Astrocyte (in vitro differentiated cells and primary cell): Measurements from ENCODE around the gene ARHGAP26. TPM values are rescaled to one million over a fixed set of nuclear protein-coding genes. Genes with fewer than 3 reads are reported as not detected.

ENCODE experiments used
- DNase-seq: peaks from one replicate; pipeline ENCODE4 v3.0.0-alpha.2; 2010; ENCODE audit warnings: low read depth
- FAIRE-seq: peaks from 2 replicates; lab custom pipeline; 2011; peaks lifted over from hg19 to GRCh38; lab: Jason Lieb, UNC
- H2AFZ ChIP-seq: 2 replicates; pipeline ENCODE4 v1.6.0; 2012; ENCODE audit warnings: low read depth, low read length, inconsistent platforms
- H3K27ac ChIP-seq: 2 replicates; pipeline ENCODE4 v1.5.1; 2011; ENCODE audit warnings: low read depth, low read length, inconsistent platforms
- H3K27me3 ChIP-seq: 2 replicates; pipeline ENCODE4 v1.6.0; 2011; ENCODE audit warnings: low read length, inconsistent platforms; ENCODE audit not compliant: insufficient read depth
- H3K36me3 ChIP-seq: 2 replicates; pipeline ENCODE4 v1.5.1; 2011; ENCODE audit warnings: low read length, inconsistent platforms; ENCODE audit not compliant: insufficient read depth
- H3K4me1 ChIP-seq: 2 replicates; pipeline ENCODE4 v1.5.1; 2011; ENCODE audit warnings: low read length, inconsistent platforms; ENCODE audit not compliant: insufficient read depth
- H3K4me2 ChIP-seq: 2 replicates; pipeline ENCODE4 v1.6.0; 2012; ENCODE audit warnings: low read length, inconsistent platforms
- H3K4me3 ChIP-seq: 2 replicates; pipeline ENCODE4 v1.5.1; 2011; ENCODE audit warnings: low read depth, mild to moderate bottlenecking, low read length, inconsistent platforms; ENCODE audit not compliant: insufficient read depth
- H3K79me2 ChIP-seq: 2 replicates; pipeline ENCODE4 v1.6.0; 2012; ENCODE audit warnings: mild to moderate bottlenecking, low read length, inconsistent platforms; ENCODE audit not compliant: insufficient read depth
- H3K9ac ChIP-seq: 2 replicates; pipeline ENCODE4 v1.6.0; 2012; ENCODE audit warnings: mild to moderate bottlenecking, low read length, inconsistent platforms
- H3K9me3 ChIP-seq: 2 replicates; pipeline ENCODE4 v1.5.1; 2012; ENCODE audit warnings: low read depth, mild to moderate bottlenecking, low read length, inconsistent platforms; ENCODE audit not compliant: insufficient read depth
- H4K20me1 ChIP-seq: 2 replicates; pipeline ENCODE4 v1.6.0; 2012; ENCODE audit warnings: low read length, inconsistent platforms; ENCODE audit not compliant: insufficient read depth
- H3K27ac Mint-ChIP-seq: one replicate; pipeline ENCODE4 v1.8.0; 2021; ENCODE audit warnings: mild to moderate bottlenecking, mixed read lengths; ENCODE audit not compliant: unreplicated experiment
- H3K27me3 Mint-ChIP-seq: one replicate; pipeline ENCODE4 v1.8.0; 2021; ENCODE audit warnings: low read depth, mixed read lengths; ENCODE audit not compliant: unreplicated experiment
- H3K36me3 Mint-ChIP-seq: one replicate; pipeline ENCODE4 v1.8.0; 2021; ENCODE audit warnings: low read depth, mixed read lengths; ENCODE audit not compliant: unreplicated experiment
- H3K4me1 Mint-ChIP-seq: one replicate; pipeline ENCODE4 v1.8.0; 2021; ENCODE audit warnings: low read depth, mixed read lengths; ENCODE audit not compliant: unreplicated experiment
- H3K4me3 Mint-ChIP-seq: one replicate; pipeline ENCODE4 v1.8.0; 2021; ENCODE audit warnings: mild to moderate bottlenecking, moderate library complexity, mixed read lengths; ENCODE audit not compliant: unreplicated experiment
- H3K9me3 Mint-ChIP-seq: one replicate; pipeline ENCODE4 v1.8.0; 2021; ENCODE audit warnings: mild to moderate bottlenecking, mixed read lengths; ENCODE audit not compliant: unreplicated experiment
- EZH2 ChIP-seq: IDR thresholded peaks from 2 replicates; pipeline ENCODE4 v1.6.1; 2012; ENCODE audit warnings: mild to moderate bottlenecking, low read length, inconsistent platforms; ENCODE audit not compliant: insufficient read depth
- total RNA-seq: library from RNA; stranded (reverse); gene quantifications from 2 replicates; pipeline ENCODE4 v1.2.1, GENCODE V29; 2021
- TF ChIP-seq, protein P1 (sequence below): IDR thresholded peaks from 2 replicates; pipeline ENCODE4 v1.5.1; 2011; ENCODE audit warnings: low read depth, mild to moderate bottlenecking, inconsistent platforms, low read length, moderate library complexity; ENCODE audit not compliant: insufficient read depth

Gene ARHGAP26
- total RNA-seq, 1 donor from 2014 or later: 5.6 TPM

DNA sequence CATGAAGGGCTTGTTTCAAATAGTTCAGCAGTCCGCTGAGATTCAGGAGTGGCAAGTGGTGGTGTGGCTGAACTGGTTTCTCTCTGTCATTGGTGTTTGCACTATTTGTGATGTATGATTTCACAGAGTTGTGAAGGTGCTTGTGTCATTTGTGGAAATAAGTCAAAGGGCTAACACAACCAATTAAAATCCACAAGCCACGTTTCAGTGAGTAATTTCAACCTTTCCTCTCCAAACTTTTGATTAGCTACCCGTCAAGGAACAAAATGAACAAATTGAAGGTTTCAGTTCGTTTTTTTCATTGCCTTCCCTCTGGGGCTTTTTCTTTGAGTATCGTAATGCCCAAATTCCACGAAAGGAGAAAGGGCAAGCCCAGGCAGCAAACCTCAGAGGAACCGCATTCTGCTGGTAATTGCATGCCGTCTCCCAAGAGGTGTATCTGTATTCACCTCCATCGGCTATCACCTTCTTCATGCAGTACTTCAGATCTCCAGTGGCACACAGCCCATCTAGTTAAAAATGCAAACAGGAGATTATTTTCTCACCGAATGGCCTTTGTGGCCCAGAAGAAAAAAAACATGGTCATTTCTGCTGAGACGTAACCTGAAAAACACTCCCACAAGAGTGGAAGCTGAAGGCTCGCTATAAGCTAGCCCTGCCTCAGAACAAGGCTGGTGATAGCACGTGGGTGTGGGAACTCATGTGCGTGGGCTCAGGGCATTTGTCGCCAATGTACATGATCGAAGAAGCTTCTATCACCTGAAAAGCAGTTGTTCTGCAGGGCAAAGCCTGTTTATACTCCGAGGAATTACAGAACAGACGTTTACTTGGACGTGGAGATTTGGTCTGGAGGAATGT is 436.2 kb downstream of the ARHGAP26 start:
- Mint-ChIP-seq H3K27ac (peak overlapping the region; percentile 34), H3K4me3 (no peak overlapping the region), H3K4me1 (peaks cover 29% of the 10 kb centered on the region), H3K36me3 (no peaks in the 10 kb centered on the region), H3K9me3 (no peaks in the 10 kb centered on the region), H3K27me3 (no peaks in the 10 kb centered on the region)
- H3K36me3 ChIP-seq: no peaks in the 10 kb centered on the region
- TF ChIP-seq, protein P1, sequence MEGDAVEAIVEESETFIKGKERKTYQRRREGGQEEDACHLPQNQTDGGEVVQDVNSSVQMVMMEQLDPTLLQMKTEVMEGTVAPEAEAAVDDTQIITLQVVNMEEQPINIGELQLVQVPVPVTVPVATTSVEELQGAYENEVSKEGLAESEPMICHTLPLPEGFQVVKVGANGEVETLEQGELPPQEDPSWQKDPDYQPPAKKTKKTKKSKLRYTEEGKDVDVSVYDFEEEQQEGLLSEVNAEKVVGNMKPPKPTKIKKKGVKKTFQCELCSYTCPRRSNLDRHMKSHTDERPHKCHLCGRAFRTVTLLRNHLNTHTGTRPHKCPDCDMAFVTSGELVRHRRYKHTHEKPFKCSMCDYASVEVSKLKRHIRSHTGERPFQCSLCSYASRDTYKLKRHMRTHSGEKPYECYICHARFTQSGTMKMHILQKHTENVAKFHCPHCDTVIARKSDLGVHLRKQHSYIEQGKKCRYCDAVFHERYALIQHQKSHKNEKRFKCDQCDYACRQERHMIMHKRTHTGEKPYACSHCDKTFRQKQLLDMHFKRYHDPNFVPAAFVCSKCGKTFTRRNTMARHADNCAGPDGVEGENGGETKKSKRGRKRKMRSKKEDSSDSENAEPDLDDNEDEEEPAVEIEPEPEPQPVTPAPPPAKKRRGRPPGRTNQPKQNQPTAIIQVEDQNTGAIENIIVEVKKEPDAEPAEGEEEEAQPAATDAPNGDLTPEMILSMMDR: no peak
- no peak for TF ChIP-seq EZH2
- H3K9me3 ChIP-seq: no peaks in the 10 kb centered on the region
- H3K4me2 ChIP-seq: no peak overlapping the region
- H3K27ac ChIP-seq: peak overlapping the region; percentile 30
- FAIRE-seq (no peak), DNase-seq (no peak)
- no peak overlapping the region for H3K9ac ChIP-seq
- H3K4me1 ChIP-seq: peaks cover 20% of the 10 kb centered on the region
- H3K79me2 ChIP-seq: no peaks in the 10 kb centered on the region
- no peaks in the 10 kb centered on the region for H4K20me1 ChIP-seq
- H3K27me3 ChIP-seq: no peaks in the 10 kb centered on the region
- H2AFZ ChIP-seq: no peak overlapping the region
- H3K4me3 ChIP-seq: no peak overlapping the region

DNA sequence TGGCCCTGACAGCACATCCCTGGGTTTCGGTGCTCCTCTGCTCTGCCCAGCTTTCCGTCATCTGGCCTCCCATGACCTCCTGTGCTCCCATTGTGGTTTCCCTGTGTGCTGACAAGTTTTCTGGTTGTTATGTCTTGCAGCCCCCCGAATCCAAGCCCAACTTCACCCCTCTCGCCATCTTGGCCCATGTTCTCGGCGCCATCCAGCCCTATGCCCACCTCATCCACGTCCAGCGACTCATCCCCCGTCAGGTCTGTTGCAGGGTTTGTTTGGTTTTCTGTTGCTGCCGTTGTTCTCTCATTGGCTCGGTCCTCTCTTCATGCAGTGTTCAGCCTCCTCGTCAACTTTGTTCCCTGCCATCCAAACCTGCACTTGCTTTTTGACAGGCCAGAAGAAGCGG is 436.9 kb downstream of the ARHGAP26 start:
- Mint-ChIP-seq H3K4me3 (no peak overlapping the region), H3K27ac (no peak overlapping the region)
- no peaks in the 10 kb centered on the region for H4K20me1 ChIP-seq

More for the DNA sequence above, 436.9 kb downstream of the ARHGAP26 start:
- H3K27me3 ChIP-seq: no peaks in the 10 kb centered on the region
- peaks cover 20% of the 10 kb centered on the region for H3K4me1 ChIP-seq
- H3K9me3 ChIP-seq: no peaks in the 10 kb centered on the region
- Mint-ChIP-seq H3K36me3 (no peaks in the 10 kb centered on the region), H3K4me1 (peaks cover 29% of the 10 kb centered on the region), H3K27me3 (no peaks in the 10 kb centered on the region), H3K9me3 (no peaks in the 10 kb centered on the region)
- no peak overlapping the region for H3K4me2 ChIP-seq
- FAIRE-seq (no peak), DNase-seq (no peak)
- TF ChIP-seq, protein P1: no peak
- no peak for TF ChIP-seq EZH2
- no peak overlapping the region for H3K9ac ChIP-seq
- no peak overlapping the region for H3K27ac ChIP-seq
- no peak overlapping the region for H3K4me3 ChIP-seq
- no peaks in the 10 kb centered on the region for H3K36me3 ChIP-seq
- no peak overlapping the region for H2AFZ ChIP-seq
- H3K79me2 ChIP-seq: no peaks in the 10 kb centered on the region
